ENCODE data around the gene KIAA0319L.

KIAA0319L gene

DNA sequence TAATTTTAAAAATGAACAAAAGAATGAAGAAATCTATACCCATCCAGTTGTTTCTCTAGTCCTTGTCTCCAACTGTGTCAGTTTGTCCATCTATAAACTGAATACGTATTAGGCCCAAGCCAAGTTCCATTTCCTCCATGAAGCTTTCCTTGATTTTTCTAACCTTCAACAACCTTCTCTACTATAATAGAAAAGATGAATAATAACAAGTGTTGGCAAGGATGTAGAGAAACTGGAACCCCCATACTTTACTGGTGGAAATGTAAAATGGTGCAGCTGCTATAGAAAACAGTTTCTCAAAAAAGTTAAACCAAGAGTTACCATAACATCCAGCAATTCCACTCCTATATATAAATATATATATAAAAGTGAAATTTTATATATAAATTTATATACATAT lies 10.6 kb downstream of the KIAA0319L start:
- no peak overlapping the region for H3K27ac ChIP-seq

GRCh38 chr1:35544976-35545375 lies 12.2 kb downstream of the KIAA0319L start:
- no peak overlapping the region for H3K27ac ChIP-seq
- DNase-seq (ENCODE audit: low read depth, low spot score), result no peak

More for the DNA sequence above, 10.6 kb downstream of the KIAA0319L start:
- no peak for DNase-seq (ENCODE audit: low read depth, low spot score)

DNA sequence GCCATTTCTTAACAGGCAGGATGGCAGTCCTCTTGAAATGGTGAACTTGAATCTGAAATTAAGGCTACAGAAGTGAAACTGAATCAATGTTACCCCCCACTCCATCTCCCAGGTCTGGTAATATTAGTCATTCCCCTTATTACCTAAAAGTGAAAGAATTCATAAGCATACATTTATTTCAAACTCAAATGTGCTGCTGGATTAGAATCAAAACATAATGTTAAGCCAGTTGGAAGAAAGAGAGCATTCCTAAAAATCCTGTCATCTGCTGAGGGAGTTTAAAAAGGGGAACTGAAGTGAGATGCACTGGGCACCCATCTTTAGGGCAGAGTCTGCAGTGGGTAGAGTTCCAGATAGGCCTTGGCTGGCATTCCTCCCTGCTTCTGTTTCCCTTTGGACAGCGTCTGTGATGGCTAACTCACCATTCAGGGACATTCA lies 17.4 kb downstream of the KIAA0319L start:
- H3K27ac ChIP-seq, result no peak overlapping the region
- DNase-seq (ENCODE audit: low read depth, low spot score), result no peak

GRCh38 chr1:35539073-35539823 lies 18.0 kb downstream of the KIAA0319L start:
- DNase-seq (ENCODE audit: low read depth, low spot score), result no peak
- no peak overlapping the region for H3K27ac ChIP-seq

DNA sequence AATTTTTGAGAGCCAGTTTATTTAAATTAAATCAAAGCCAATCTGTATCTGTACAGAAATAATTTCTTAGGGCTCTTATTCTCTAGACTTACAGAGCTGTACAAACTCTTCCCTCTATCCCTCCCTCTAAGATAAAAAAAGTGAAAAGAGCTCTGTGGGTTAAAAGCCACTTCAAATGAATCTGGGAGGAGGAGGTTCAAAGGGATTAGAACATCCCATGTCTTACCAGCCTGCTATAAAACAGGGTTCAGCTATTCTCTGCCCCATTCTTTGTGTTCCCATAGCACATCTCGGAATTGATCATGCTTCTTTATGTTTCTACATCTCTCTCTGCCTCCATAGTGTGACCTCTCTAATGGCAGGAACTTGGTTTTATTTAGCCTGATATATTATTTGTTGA lies 19.4 kb downstream of the KIAA0319L start:
- DNase-seq (ENCODE audit: low read depth, low spot score), result no peak
- H3K27ac ChIP-seq, result no peak overlapping the region

DNA sequence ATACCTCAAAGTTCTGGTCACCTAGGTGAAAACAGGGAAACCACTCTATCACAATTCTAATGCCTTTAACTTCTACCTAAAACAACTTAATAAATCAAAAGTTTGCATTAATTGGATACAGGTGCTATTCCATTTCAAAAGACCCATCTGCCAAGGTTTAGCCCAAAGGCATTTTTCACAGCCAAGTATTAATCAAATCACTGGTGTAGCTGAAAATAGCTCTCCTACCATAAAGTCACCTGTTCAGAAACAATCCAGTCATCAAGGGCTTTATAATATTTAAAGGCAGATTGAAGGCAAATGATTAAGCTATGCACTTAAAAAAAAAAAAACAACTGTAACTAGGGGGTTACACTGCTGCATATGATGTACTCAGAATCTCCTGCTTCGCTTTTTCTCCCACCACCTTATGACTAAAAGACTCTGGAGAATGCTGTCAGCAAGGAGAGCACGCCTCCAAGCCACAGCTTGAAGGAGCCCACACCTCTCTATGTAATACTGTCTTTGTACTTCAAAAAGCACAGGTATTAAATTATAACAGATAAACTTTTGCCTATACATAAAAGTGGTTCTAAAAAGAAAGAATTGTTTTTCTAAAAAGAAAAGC lies 20.5 kb downstream of the KIAA0319L start:
- no peak overlapping the region for H3K27ac ChIP-seq
- no peak for DNase-seq (ENCODE audit: low read depth, low spot score)

DNA sequence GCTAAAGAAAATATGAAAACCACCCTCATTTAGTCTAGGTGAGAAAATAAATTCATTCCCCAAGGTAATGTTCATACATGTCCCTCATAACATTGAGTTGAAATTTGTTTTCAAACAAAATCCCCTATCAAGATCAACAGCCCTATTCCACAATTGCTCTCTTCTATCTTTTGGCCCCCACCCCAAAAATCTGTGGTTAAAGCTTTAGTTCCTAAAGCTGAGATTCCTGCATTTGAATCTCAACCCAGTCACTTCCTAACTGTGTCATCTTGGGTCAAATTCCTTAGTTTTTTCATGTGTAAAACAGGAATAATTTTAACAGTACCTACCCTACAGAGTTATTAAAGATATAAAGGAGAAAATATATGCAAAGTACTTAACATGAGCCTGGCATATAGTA lies 22.0 kb downstream of the KIAA0319L start:
- no peak for DNase-seq (ENCODE audit: low read depth, low spot score)
- H3K27ac ChIP-seq, result no peak overlapping the region

DNA sequence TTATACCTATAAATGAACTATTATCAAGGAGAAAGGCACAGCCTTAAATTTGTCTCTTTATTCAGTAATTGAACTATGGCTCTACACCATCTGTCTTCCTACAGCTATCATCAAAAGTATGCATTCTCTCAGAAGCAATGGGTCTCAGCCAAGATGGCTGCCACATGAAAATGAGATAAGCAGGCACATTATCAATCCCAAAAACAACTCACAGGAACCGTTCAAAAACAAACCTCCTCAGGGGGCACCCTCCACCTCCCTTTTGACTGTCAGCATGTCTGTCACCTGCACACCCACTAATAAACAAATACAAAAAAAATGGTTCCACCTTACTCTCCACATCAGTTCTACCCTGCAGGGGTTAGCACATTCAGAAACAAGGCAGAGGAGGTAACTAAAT lies 23.6 kb downstream of the KIAA0319L start:
- H3K27ac ChIP-seq, result no peak overlapping the region
- DNase-seq (ENCODE audit: low read depth, low spot score), result no peak

DNA sequence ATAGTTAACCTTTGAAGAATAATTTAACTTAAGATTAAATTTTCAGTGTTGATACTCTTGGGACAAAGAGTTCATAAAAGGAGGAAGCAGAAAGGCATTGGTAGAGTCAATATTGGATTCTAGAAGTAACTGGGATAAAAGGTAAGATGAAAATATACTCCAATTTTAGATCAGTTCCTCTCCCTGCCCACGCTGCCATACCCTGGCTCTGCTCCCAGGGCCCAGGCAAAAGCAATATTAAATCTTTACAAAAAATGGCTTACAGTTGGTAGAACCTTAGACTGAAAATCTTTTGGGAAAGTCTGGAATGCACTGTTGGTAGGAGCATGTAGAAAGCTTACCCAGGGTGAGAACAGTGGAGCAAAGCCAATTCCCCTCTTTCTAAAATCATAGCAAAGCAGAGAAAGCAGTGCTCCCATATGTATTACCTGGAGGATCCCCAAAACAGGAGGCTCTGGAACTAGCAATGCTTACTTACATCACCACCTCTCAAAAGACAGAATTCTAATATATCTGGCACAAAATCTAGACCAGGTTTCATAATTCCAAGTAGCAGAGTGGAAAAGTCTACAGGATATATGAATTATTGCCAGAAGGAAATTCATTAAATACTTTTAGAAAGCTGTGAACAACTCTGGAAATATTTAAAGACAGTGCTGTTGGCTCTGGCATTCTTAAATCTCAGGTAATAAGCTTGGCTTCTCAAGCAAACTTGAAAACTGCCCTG lies 24.5 kb downstream of the KIAA0319L start:
- H3K27ac ChIP-seq, result no peak overlapping the region
- no peak for DNase-seq (ENCODE audit: low read depth, low spot score)

GRCh38 chr1:35531368-35531767 lies 25.8 kb downstream of the KIAA0319L start:
- no peak overlapping the region for H3K27ac ChIP-seq
- no peak for DNase-seq (ENCODE audit: low read depth, low spot score)

DNA sequence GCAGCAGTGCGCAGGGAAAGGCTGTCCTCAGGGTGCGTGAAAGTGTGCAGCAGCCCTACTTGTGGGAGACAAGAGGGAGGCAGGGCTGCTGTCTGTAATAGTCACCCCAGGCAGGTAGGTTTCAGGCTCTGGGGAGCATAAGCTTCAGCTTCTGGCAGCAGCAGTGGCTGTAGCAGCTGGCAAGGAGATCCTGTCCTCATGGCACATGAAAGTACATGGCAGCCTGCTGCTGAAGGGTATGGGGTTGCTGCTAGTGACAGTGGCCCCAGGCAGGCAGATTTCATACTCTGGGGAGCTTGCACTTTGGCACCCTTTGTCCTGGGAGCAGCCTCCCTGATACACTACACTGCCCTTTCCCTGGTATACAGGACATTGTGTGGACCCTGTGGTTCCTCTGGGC lies 26.3 kb downstream of the KIAA0319L start:
- H3K27ac ChIP-seq, result no peak overlapping the region
- DNase-seq (ENCODE audit: low read depth, low spot score), result no peak

DNA sequence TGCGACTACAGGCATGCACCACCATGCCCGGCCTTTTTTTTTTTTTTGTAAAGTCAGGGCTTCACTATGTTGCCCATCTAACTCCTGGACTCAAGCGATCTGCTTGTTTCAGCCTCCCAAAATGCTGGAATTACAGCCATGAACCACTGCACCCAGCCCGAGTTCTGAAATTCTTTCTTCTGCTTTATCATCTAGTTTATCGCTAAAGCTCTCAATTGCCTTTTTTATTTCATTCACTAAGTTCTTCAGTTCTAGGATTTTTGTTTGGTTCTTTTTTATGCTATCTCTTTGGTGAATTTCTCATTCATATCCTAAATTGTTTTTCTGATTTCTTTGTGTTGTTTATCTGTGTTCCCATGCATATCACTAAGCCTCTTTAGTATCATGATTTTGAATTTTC lies 27.0 kb downstream of the KIAA0319L start:
- no peak overlapping the region for H3K27ac ChIP-seq
- DNase-seq (ENCODE audit: low read depth, low spot score), result no peak

- no peak overlapping the region for H3K27ac ChIP-seq
- no peak for DNase-seq (ENCODE audit: low read depth, low spot score)
Measured at GRCh38 chr1:35524106-35524505, 33.1 kb downstream of the KIAA0319L start.

- no peak overlapping the region for H3K27ac ChIP-seq
- DNase-seq (ENCODE audit: low read depth, low spot score), result no peak
Measured at GRCh38 chr1:35519432-35519831, 37.8 kb downstream of the KIAA0319L start.

GRCh38 chr1:35518183-35518582 lies 39.0 kb downstream of the KIAA0319L start:
- DNase-seq (ENCODE audit: low read depth, low spot score), result no peak
- no peak overlapping the region for H3K27ac ChIP-seq

DNA sequence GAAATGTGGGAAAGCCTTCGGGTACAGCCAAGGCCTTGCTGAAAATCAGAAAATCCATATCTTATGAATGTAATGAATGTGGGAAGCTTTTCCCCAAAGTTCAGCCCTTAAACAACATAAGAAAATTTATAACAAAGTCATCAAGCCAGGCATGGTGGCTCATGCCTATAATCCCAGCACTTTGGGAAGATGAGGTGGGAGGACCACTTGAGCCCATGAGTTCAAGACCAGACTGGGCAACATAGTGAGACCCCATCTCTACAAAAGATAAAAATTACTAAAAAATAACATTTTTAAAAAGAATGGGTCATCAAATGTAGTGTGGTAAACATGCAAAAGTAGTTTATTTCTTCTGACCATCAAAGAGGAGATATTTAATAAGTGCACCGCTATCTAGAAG lies 45.9 kb downstream of the KIAA0319L start:
- no peak for DNase-seq (ENCODE audit: low read depth, low spot score)
- H3K27ac ChIP-seq, result no peak overlapping the region

DNA sequence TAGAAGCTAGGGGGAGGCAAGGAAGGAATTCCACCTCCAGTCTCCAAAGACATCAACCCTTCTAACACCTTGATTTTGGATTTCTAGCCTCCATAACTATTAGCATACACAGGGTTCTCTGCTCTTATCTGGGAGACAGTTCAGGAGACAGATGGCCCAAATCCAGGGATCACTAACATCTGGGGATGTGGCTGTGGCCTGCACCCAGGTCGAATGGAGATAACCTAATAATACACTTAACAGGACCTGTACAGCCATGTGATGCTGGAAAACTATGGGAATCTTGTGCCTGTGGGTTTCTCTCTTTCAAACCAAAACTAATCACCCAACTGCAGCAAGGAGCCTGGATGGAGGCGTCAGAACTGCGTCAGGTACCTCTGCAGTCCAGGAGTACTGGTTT lies 47.6 kb downstream of the KIAA0319L start:
- no peak for DNase-seq (ENCODE audit: low read depth, low spot score)
- no peak overlapping the region for H3K27ac ChIP-seq

- no peak overlapping the region for H3K27ac ChIP-seq
- DNase-seq (ENCODE audit: low read depth, low spot score), result no peak
Measured at GRCh38 chr1:35507947-35508346, 49.3 kb downstream of the KIAA0319L start.

DNA sequence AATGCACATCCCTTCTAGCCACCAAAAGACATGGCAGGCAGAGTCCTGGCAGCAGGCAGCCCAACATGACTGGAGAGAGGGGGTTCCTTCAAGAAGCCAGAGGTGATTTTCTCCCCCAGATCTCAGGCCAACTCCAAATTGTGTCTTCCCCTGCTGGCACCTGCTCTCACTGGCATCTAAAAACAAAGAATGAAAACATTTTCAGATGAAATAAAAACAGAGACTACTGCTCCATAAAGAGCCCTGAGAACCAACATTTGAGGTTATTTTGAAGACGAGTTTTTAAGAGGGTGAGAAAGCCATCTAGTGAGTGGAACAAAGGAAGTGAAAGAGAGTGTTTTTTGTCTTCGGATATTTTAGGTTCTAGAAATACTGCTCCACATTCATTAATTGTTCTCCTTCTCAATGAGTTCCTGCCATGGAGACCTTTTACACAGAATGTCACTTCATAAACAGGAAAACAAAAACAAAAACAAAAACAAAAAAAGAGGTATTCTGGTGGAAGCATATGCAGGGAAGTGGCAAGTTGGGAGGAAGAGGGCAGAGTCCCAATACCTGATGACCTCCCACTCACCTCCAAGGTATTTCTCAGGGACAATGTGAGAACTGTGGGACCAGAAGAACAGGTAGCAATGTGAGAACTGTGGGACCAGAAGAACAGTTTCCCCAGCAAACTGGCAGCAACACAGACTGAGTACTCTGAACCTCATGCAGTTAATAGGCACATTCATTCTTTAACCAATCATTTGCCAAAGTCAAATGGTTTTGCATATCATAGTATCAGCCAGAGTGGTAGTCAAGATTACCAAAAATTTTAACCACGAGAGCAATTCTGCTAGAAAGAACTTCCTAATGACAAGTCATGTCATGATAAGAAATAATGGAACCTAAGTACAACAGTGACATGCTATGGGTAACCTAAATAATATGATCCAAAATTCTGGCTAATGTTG lies 50.0 kb downstream of the KIAA0319L start:
- DNase-seq (ENCODE audit: low read depth, low spot score), result no peak
- no peak overlapping the region for H3K27ac ChIP-seq
